Right atrium auricular region (tissue), 2 donors: ENCODE measurements around the gene TFEC. TPM values are rescaled to one million over a fixed set of nuclear protein-coding genes. Genes with fewer than 3 reads are reported as not detected.
"Not testable (repeated sequence)": the region's sequence is repeated elsewhere in the genome, so short reads cannot be mapped to it uniquely, and the experiment has no call there.

Source experiments
- DNase-seq: peaks from one replicate; pipeline ENCODE4 v3.0.0-alpha.2; 2019; ENCODE audit warnings: low spot score
- H3K27ac ChIP-seq, 2 donors: fragments of 200-600 bp; sonication (generic); 1 replicate in 1 of 2; 2 replicates in 1 of 2; pipeline ENCODE4 v1.5.1; 2016 to 2019
- H3K27me3 ChIP-seq, 2 donors: fragments of 200-600 bp; sonication (generic); one replicate each; pipeline versions ENCODE4 v1.5.1 to v1.6.0; 2017 to 2019
- H3K36me3 ChIP-seq: fragments of 200-600 bp; sonication (generic); one replicate; pipeline ENCODE4 v1.5.1; 2016
- H3K4me1 ChIP-seq, 2 donors: fragments of 200-600 bp; sonication (generic); one replicate each; pipeline versions ENCODE4 v1.5.1 to v1.6.0; 2017 to 2019
- H3K4me3 ChIP-seq, 2 donors: fragments of 200-600 bp; sonication (generic); 1 replicate in 1 of 2; 2 replicates in 1 of 2; pipeline ENCODE4 v1.5.1; 2017 to 2019; ENCODE audit warnings: mild to moderate bottlenecking in 1 of 2, moderate library complexity in 1 of 2
- H3K9me3 ChIP-seq, 2 donors: fragments of 200-600 bp; sonication (generic); one replicate each; pipeline ENCODE4 v1.5.1; 2019
- CTCF ChIP-seq, 2 donors: fragments of 200-600 bp; sonication (generic); IDR thresholded peaks; one replicate each; pipeline ENCODE4 v1.5.1; 2019; ENCODE audit warnings: antibody characterized with exemption in 2 of 2
- total RNA-seq, 2 donors: library from RNA; depleted of rRNA; stranded (reverse); fragments of >200 nt; gene quantifications; one replicate each; pipeline ENCODE4 v1.1.0, GENCODE V29; 2016

The TFEC gene
- total RNA-seq, 2 donors from 2014 or later: 1.9 to 2.1 TPM

GRCh38 chr7:116052006-116052405 lies 21.4 kb upstream of the TFEC start:
- Histone ChIP-seq H3K9me3 (no peaks in the 10 kb centered on the region), H3K27me3 (no peaks in the 10 kb centered on the region)
- TF ChIP-seq CTCF (IDR thresholded peaks at IDR 0.05): no peak

DNA sequence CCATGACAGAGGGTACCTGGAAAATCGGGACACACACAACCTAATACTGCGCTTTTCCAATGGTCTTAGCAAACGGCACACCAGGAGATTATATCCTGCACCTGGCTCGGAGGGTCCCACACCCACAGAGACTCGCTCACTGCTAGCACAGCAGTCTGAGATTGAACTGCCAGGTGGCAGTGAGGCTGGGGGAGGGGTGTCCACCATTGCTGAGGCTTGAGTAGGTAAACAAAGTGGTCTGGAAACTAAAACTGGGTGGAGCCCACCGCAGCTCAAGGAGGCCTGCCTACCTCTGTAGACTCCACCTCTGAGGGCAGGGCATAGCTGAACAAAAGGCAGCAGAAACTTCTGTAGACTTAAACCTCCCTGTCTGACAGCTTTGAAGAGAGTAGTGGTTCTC lies 16.7 kb upstream of the TFEC start:
- H3K27ac ChIP-seq, H3K4me3 ChIP-seq, H3K27me3 ChIP-seq, DNase-seq, H3K36me3 ChIP-seq, H3K4me1 ChIP-seq, H3K9me3 ChIP-seq: not testable (repeated sequence)

More at GRCh38 chr7:116052006-116052405, 21.4 kb upstream of the TFEC start:
- Histone ChIP-seq H3K4me1 (no peaks in the 10 kb centered on the region), H3K36me3 (no peaks in the 10 kb centered on the region), H3K27ac (no peak overlapping the region), H3K4me3 (no peak overlapping the region)
- no peak for DNase-seq

DNA sequence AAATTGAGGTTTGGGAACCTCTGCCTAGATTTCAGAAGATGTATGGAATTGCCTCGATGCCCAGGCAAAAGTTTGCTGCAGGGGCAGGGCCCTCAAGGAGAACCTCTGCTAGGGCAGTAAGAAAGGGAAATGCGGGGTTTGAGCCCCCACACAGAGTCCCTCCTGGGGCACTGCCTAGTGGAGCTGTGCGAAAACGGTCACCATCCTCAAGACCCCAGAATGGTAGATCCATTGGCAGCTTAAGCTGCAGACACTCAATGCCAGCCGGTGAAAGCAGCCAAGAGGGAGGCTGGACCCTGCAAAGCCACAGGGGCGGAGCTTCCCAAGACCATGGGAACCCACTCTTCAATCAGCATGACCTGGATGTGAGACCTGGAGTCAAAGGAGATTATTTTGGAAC lies 15.0 kb upstream of the TFEC start:
- H3K4me3 ChIP-seq: no peak overlapping the region
- DNase-seq: no peak
- no peaks in the 10 kb centered on the region for H3K4me1 ChIP-seq
- H3K27ac ChIP-seq: no peak overlapping the region
- H3K27me3 ChIP-seq: no peaks in the 10 kb centered on the region
- no peak for TF ChIP-seq CTCF (IDR thresholded peaks at IDR 0.05)
- no peaks in the 10 kb centered on the region for H3K9me3 ChIP-seq
- H3K36me3 ChIP-seq: no peaks in the 10 kb centered on the region

DNA sequence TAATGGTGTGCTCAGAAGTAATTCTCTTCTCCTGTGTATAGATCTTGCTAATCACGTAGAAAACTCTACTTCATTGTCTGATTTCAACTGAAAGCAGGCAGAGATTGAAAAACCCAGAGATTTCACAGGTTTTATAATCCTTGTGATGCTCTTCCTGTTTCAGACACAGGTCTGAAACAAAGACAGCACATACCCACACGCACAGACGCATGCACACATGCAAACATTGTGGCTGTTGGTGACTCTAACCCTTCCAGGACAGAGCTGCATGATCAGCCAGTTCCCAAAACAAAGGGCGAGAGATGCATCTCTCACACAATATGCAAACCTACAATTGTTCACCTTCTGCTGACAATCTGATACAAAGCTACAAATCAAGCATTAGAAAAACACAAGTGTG lies 11.1 kb upstream of the TFEC start:
- no peaks in the 10 kb centered on the region for H3K4me1 ChIP-seq
- H3K4me3 ChIP-seq: no peak overlapping the region
- H3K9me3 ChIP-seq: no peaks in the 10 kb centered on the region
- no peaks in the 10 kb centered on the region for H3K27me3 ChIP-seq
- DNase-seq: no peak
- no peaks in the 10 kb centered on the region for H3K36me3 ChIP-seq
- TF ChIP-seq CTCF (IDR thresholded peaks at IDR 0.05): no peak
- no peak overlapping the region for H3K27ac ChIP-seq

GRCh38 chr7:116037401-116037800 lies 6.8 kb upstream of the TFEC start:
- Histone ChIP-seq H3K27me3 (no peaks in the 10 kb centered on the region), H3K36me3 (no peaks in the 10 kb centered on the region), H3K9me3 (no peaks in the 10 kb centered on the region), H3K4me1 (no peaks in the 10 kb centered on the region), H3K4me3 (no peak overlapping the region), H3K27ac (no peak overlapping the region)
- no peak for DNase-seq
- TF ChIP-seq CTCF (IDR thresholded peaks at IDR 0.05): no peak

- no peak overlapping the region for H3K4me3 ChIP-seq
- no peaks in the 10 kb centered on the region for H3K36me3 ChIP-seq
- H3K27ac ChIP-seq: no peak overlapping the region
- no peak for TF ChIP-seq CTCF (IDR thresholded peaks at IDR 0.05)
- no peaks in the 10 kb centered on the region for H3K27me3 ChIP-seq
- H3K9me3 ChIP-seq: no peaks in the 10 kb centered on the region
- H3K4me1 ChIP-seq: no peaks in the 10 kb centered on the region
- no peak for DNase-seq
Measured at GRCh38 chr7:116034411-116034810, 3.8 kb upstream of the TFEC start.
